Measurements from ENCODE around the gene WDR6.
"Not testable (repeated sequence)": the region's sequence is repeated elsewhere in the genome, so short reads cannot be mapped to it uniquely, and the experiment has no call there.

WDR6 gene

DNA sequence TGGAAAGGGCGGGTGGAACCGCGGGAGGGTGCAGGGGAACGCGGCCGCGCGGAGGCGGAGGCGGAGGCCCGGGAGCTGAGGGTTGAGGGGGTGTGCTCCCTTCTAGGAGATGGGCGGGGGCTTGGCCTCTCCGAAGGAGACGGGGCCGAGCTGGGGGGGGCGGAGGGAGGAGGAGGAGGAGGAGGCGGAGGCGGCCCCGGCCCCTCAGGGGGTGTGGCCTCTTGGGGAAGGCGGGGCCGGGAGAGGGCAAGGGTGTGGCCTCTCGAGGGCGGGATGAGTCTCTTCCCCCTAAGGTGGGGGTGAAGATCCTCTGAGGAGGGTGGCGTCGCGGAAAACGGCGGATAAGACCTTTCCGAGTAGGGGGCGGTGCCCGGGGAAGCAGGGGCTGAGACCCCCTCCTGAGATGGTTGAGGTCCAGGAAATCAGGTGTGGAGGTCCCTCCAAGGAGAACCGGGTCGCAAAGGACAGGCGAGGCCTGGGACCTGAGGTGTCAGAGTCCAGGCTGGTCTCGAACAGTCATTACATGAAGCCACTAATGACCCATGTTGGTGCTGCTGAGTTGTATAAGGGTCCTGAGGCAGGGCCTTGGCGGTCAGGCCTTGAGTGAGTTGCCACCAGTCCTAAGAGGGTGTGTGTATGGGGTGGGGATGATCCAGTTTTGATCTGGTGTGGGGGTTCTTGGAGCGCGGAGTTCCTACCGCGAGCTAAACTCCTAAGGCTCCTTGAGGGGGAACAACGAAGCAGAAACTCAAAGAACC lies 759 bp downstream of the WDR6 start:
- TF ChIP-seq, protein P1, sequence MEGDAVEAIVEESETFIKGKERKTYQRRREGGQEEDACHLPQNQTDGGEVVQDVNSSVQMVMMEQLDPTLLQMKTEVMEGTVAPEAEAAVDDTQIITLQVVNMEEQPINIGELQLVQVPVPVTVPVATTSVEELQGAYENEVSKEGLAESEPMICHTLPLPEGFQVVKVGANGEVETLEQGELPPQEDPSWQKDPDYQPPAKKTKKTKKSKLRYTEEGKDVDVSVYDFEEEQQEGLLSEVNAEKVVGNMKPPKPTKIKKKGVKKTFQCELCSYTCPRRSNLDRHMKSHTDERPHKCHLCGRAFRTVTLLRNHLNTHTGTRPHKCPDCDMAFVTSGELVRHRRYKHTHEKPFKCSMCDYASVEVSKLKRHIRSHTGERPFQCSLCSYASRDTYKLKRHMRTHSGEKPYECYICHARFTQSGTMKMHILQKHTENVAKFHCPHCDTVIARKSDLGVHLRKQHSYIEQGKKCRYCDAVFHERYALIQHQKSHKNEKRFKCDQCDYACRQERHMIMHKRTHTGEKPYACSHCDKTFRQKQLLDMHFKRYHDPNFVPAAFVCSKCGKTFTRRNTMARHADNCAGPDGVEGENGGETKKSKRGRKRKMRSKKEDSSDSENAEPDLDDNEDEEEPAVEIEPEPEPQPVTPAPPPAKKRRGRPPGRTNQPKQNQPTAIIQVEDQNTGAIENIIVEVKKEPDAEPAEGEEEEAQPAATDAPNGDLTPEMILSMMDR (conservative IDR thresholded peaks at IDR 0.05; ENCODE audit: control insufficient read depth, insufficient read depth, low read depth, low read length): no peak
- peak overlapping the region; percentile 65 for H3K4me3 ChIP-seq (ENCODE audit: control insufficient read depth, low read depth, low read length)
- peak; percentile 81 for DNase-seq (ENCODE audit: low read depth)

DNA sequence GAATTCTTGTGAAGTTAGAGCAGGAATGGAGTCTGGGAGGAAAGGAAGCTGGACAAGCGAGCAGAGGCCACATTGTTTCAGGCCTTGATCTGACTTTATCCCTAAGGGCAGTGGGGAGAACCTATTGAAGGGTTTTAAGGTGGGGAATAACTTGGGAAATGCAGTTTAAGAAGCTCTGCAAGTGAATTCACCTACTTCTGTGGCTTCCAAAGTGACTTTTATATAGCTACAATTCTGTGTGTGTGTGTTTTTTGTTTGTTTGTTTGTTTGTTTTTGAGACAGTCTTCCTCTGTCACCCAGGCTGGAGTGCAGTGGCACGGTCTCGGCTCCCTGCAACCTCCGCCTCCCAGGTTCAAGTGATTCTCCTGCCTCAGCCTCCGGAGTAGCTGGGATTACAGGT lies 1.4 kb downstream of the WDR6 start:
- H3K4me3 ChIP-seq (ENCODE audit: control insufficient read depth, low read depth, low read length): peak overlapping the region; percentile 65
- DNase-seq (ENCODE audit: low read depth): not testable (repeated sequence)

DNA sequence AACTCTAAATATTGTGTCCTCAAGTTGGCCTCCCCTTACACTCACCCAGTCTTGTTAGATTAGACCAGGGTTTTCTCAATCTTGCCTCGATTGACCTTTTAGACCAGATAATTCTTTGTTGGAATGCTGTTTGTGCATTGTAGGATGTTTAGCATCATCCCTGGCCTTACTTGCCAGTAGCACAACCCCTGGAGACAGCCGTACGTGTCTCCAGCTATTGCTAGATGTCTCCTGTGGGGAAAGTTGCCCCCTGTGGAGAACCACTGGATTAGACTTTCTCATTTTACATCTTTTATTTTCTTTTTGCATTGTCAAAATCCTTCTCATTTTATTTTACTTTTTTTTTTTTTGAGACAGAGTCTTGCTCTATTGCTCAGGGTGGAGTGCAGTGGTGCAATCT lies 2.2 kb downstream of the WDR6 start:
- TF ChIP-seq, protein P1 (conservative IDR thresholded peaks at IDR 0.05; ENCODE audit: control insufficient read depth, insufficient read depth, low read depth, low read length): no peak
- no peak for DNase-seq (ENCODE audit: low read depth)
- H3K4me3 ChIP-seq (ENCODE audit: control insufficient read depth, low read depth, low read length): no peak overlapping the region

DNA sequence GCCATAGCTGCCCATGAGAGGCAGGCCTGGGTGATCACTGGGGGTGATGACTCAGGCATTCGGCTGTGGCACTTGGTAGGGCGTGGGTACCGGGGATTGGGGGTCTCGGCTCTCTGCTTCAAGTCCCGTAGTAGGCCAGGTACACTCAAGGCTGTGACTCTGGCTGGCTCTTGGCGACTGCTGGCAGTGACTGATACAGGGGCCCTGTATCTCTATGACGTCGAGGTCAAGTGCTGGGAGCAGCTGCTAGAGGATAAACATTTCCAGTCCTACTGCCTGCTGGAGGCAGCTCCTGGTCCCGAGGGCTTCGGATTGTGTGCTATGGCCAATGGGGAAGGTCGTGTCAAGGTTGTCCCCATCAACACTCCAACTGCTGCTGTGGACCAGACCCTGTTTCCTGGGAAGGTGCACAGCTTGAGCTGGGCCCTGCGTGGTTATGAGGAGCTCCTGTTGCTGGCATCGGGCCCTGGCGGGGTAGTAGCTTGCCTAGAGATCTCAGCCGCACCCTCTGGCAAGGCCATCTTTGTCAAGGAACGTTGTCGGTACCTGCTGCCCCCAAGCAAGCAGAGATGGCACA lies 5.3 kb downstream of the WDR6 start:
- DNase-seq (ENCODE audit: low read depth): no peak
- H3K4me3 ChIP-seq (ENCODE audit: control insufficient read depth, low read depth, low read length): no peak overlapping the region
- TF ChIP-seq, protein P1 (conservative IDR thresholded peaks at IDR 0.05; ENCODE audit: control insufficient read depth, insufficient read depth, low read depth, low read length): no peak

DNA sequence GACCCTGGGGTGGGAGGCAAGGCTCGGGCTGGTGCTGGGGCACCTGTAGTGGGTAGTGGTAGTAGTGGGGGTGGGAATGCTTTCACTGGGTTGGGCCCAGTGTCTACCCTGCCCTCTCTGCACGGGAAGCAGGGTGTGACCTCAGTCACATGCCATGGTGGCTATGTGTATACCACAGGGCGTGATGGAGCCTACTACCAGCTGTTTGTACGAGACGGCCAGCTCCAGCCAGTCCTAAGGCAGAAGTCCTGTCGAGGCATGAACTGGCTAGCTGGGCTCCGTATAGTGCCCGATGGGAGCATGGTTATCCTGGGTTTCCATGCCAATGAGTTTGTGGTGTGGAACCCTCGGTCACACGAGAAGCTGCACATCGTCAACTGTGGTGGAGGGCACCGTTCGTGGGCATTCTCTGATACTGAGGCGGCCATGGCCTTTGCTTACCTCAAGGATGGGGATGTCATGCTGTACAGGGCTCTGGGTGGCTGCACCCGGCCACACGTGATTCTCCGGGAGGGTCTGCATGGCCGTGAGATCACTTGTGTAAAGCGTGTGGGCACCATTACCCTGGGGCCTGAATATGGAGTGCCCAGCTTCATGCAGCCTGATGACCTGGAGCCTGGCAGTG lies 6.0 kb downstream of the WDR6 start:
- H3K4me3 ChIP-seq (ENCODE audit: control insufficient read depth, low read depth, low read length): no peak overlapping the region
- TF ChIP-seq, protein P1 (conservative IDR thresholded peaks at IDR 0.05; ENCODE audit: control insufficient read depth, insufficient read depth, low read depth, low read length): no peak
- DNase-seq (ENCODE audit: low read depth): no peak

DNA sequence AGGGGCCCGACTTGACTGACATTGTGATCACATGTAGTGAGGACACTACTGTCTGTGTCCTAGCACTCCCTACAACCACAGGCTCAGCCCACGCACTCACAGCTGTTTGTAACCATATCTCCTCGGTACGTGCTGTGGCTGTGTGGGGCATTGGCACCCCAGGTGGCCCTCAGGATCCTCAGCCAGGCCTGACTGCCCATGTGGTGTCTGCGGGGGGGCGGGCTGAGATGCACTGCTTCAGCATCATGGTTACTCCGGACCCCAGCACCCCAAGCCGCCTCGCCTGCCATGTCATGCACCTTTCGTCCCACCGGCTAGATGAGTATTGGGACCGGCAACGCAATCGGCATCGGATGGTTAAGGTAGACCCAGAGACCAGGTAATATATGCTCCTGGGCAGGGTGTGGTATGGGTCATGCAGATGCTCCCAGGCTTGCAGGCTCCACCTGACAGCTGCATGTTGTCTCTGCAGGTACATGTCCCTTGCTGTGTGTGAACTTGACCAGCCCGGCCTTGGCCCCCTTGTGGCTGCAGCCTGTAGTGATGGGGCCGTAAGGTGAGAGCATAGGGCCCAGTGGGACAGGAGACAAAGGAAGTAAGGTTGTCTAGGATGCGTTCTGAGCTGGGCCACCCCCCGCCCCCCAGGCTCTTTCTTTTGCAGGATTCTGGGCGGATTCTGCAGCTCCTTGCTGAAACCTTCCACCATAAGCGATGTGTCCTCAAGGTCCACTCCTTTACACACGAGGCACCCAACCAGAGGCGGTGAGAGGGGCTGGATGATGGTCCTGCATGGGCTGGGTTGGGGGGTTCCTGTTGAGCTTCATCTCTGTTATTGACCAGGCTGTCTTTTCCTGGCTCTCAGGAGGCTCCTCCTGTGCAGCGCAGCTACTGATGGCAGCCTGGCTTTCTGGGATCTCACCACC lies 6.8 kb downstream of the WDR6 start:
- DNase-seq (ENCODE audit: low read depth): peak; percentile 41
- H3K4me3 ChIP-seq (ENCODE audit: control insufficient read depth, low read depth, low read length): no peak overlapping the region
- TF ChIP-seq, protein P1 (conservative IDR thresholded peaks at IDR 0.05; ENCODE audit: control insufficient read depth, insufficient read depth, low read depth, low read length): peak; percentile 72

Measured in fibroblast of mammary gland (primary cell).